Stimulated activated CD4-positive, alpha-beta T cell treated with anti-CD3 and anti-CD28 coated beads, Interleukin-4, amount 100 ng/mL, for 1 hour (primary cell): ENCODE data around the gene MESD.

Experiments
- DNase-seq: peaks from one replicate; pipeline ENCODE4 v3.0.0-alpha.2; 2020

The MESD gene

DNA sequence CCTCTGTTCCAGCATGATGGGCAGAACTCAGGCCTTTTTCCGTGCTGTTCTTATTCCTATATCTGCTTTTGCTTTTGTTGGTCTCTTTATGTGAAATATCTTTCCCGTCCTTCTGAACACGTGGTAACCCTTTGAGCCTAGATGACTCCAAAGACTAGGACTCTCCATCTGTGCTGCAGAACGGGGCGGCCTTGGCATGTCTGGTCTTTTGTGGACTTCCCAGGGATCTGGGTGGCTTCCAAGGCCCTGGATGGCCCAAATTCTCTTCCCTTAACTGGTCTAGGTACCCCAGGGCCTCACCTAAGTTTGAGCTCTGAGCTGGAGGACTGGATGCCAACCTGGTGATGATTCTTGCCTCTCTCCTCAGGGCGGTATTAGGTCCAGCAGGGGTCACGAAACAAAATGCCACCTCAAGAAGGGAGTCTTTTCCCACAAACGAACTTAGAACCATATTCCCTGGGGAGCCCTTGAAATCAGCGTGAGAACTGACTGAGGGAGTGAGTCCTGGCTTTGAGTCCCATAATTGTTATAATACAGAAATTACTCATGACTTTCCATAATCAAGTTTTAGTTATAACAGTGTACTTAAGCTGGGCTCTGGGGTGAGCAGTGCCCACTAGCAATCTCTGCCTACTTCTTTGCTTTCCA, 25.0 kb upstream of the MESD start:
- no peak for DNase-seq

DNA sequence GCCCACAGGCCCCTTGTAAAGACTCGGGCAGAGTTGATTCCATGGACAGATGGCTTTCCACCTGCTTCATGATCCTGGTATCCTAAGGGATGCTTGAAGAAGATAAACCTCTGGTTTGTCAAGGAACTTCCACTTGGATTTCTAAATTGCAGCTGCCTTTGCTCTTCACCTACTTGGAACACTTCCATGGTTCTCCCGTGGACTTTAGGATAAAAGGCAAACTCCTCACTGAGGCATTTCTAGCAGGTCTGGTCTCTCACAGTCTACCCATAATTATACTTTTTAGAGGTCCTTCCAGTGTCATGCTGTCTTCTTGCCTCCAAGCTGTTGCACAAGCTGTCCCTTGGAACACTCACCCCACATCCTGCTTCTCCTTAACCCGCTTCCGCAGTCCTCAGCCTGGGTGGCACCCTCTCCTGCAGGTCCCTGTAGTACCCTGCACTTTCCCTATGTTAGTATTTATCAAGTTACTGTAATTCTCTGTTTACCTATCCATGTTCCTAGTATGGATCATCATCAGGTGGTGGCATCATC, 23.8 kb upstream of the MESD start:
- DNase-seq = no peak

- DNase-seq = no peak
Measured at GRCh38 chr15:81012588-81012987, 23.0 kb upstream of the MESD start.

DNA sequence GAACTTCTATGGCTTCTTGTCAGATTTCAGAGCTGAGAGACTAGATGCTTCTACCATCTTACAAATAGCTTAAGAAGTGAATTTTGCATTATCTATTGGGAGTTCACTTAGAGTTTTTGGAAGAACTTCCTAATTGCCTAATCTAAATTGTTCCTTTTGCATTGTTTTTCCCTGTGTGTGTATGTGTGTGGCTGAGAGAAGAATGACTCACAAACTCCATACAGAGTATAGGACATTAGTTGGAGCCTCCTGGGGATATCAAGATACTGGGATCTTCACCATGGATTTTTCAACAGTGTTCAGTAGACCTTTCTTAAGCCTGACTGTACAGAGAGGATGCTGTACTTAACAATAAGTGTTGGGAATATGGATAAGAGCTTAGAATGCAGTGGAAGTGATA, 22.0 kb upstream of the MESD start:
- no peak for DNase-seq

DNA sequence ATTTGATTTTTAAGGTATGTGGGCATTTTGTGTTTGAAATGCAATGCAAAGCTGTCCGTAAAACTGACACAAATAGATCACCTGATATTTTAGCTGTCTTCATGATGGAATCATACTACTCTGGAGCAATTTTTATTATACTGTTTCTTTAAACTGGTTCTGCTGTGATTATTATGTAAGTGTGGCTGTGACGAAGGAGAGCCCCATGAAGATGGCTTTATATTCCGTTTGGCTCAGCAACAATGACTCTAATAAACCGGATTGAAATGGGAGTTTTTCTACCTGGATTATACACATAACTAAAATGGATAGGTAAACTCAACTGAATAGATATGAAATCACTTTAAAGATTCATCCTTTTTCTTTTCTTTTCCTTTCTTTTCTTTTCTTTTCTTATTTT, 20.5 kb upstream of the MESD start:
- DNase-seq = no peak

- no peak for DNase-seq
Measured at GRCh38 chr15:81008312-81008711, 18.7 kb upstream of the MESD start.

DNA sequence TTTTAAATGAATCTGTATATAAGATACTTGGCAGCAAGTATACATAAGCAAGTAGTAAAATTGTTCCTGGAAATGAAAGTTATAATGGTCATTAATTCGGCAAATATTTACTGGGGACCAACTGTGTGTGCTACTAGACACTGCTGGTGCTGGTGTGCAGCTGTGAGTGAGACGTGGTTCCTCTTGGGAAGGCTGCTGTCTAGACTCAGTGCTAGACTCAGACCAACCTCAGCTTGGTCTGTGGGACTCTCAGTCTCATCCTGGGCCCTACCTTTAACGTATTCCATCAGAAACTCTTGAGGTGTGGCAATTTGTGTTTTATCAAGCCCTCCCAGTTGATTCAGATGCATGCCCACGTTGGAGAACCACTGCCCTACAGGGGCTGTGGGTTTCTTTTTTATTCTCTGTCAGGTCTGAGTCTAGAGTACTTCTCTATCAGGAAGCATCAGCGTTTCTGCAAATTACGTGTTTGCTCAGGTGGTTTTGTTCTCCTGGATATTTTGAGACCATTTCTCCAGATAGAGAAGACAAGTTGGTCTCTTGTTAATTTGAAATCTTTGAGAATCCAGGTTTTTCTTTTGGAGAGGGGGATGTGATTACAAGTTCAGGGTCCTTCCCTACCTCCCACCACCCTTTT, 17.9 kb upstream of the MESD start:
- no peak for DNase-seq

- DNase-seq = no peak
Measured at GRCh38 chr15:81006124-81006523, 16.5 kb upstream of the MESD start.

DNA sequence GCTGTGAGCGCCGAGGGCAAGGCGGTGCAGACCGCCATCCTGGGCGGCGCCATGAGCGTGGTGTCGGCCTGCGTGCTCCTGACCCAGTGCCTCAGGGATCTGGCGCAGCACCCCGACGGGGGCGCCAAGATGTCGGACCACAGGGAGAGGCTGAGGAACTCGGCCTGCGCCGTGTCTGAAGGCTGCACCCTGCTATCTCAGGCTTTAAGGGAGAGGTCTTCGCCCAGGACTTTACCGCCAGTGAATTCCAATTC, 13.4 kb upstream of the MESD start:
- DNase-seq = no peak

DNA sequence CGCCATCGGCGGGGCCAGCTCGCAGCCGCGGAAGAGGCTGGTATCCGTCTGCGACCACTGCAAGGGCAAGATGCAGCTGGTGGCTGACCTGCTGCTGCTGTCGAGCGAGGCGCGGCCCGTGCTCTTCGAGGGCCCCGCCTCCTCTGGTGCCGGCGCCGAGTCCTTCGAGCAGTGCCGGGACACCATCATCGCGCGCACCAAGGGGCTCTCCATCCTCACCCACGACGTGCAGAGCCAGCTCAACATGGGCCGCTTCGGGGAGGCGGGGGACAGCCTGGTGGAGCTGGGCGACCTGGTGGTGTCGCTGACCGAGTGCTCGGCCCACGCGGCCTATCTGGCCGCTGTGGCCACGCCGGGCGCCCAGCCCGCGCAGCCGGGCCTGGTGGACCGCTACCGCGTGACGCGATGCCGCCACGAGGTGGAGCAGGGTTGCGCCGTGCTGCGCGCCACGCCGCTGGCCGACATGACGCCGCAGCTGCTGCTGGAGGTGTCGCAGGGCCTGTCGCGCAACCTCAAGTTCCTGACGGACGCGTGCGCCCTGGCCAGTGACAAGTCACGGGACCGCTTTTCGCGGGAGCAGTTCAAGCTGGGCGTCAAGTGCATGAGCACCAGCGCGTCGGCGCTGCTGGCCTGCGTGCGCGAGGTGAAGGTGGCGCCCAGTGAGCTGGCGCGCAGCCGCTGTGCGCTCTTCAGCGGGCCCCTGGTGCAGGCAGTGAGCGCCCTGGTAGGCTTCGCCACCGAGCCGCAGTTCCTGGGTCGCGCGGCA, 12.9 kb upstream of the MESD start:
- no peak for DNase-seq

- no peak for DNase-seq
Measured at GRCh38 chr15:81002009-81002330, 12.4 kb upstream of the MESD start.

DNA sequence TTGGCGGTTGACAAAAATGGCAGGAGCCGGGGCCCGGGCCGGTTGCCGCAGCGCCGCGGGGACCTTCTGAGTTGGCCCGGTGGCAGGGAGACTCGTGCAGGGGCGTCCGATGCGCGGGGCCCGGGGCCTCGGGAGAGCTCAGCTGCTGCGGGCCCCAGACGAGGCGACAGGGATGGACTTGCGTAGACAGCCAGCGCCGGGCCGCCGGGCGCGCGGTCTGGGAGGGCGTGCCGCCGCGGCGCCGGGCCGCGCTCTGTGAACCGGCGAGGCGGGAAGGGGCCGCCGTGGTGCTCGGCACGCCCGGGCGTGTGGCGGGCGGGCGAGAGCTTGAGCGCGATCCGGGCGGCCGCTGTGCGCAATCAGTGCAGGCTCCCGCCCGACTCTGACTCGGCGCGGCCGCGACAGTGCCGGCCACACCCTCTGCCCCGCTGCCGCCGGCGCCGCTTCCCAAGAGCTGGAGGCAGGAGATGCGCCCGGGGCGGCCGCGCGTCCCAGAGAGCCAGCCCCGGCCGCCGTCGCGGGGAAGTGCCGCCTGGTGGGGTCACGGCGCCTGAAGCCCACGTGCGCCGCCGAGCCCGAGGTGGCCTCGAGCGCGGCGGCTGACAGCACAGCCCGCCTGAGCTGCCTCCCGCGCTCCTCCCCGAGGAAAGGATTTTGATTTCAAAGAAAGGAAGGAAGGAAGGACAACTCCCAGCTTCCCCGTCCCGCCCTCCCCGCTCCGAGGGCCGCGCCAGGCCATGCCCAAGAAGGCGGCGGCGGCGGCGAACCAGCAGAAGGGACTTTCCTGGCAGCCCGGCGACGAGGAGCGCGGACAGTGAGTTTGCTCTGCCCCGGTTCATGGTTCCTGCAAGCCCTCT, 11.8 kb upstream of the MESD start:
- DNase-seq = peak; percentile 58

- DNase-seq = peak; percentile 80
Measured at GRCh38 chr15:81000624-81001151, 11.1 kb upstream of the MESD start, which contains the start of gene TLNRD1. Gene TLNRD1, plus strand, starts transcription at chr15:81000923. Its CDS starts 1,349 bp downstream, at chr15:81002272.

GRCh38 chr15:81000144-81000623, 10.6 kb upstream of the MESD start:
- no peak for DNase-seq

DNA sequence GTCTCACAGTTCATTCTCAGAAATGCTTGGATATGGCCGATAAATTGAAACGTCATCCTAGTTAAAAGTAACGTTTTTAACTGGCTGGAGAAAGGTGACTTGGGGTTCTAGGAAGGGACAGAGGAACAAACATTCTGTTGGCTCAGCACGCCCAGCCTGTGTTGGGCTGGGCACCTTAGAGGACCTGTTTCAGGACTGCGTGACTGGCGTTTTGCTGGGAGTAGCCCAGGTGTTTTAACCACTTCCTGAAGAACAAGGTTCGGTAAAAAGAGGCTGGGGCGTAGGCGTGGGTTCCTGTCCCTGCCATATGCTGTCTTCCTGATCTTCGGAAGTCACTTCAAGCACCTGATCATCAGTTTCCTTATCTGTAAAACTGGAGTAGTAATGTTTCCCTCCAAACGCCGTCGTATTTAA, 10.0 kb upstream of the MESD start:
- peak; percentile 54 for DNase-seq

GRCh38 chr15:80998251-80998650, 8.6 kb upstream of the MESD start:
- no peak for DNase-seq

DNA sequence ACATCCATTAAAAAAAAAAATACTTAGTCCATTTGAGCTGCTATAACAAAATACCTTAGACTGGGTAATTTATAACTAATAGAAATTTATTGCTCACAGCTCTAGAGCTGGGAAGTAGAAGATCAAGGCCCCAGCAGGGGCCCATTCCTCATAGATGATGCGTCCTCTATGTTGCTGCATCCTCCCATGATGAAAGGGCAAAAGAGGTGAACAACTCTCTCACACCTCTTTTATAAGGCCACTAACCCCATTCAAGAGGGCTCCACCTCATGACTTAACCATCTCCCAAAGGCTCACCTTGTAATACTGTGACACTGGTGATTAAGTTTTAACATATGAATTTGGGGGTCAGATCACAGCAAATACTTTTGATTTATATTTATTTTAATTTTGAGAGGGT, 8.1 kb upstream of the MESD start:
- no peak for DNase-seq

- DNase-seq = no peak
Measured at GRCh38 chr15:80996247-80996646, 6.6 kb upstream of the MESD start.

- no peak for DNase-seq
Measured at GRCh38 chr15:80992441-80992840, 2.8 kb upstream of the MESD start.

- no peak for DNase-seq
Measured at GRCh38 chr15:80992006-80992405, 2.4 kb upstream of the MESD start.

DNA sequence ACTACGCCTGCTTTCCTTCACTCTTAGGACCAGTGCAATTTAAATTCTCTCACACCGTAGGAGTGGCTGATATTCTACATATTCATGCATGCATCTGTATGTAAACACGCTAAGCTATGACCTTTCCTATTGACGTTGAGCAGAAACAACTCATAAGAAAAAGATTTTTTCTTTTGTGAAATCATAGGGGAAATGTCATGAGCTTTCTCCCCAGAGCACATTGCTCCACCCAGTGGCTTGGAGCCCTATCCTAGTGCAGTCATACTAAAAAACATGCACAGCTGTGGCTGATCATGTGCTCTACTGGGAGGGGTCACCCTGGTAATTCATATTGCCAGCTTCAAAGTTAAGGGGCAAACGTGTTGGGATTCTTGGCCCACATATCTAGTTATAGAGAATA, 1.8 kb upstream of the MESD start:
- no peak for DNase-seq

DNA sequence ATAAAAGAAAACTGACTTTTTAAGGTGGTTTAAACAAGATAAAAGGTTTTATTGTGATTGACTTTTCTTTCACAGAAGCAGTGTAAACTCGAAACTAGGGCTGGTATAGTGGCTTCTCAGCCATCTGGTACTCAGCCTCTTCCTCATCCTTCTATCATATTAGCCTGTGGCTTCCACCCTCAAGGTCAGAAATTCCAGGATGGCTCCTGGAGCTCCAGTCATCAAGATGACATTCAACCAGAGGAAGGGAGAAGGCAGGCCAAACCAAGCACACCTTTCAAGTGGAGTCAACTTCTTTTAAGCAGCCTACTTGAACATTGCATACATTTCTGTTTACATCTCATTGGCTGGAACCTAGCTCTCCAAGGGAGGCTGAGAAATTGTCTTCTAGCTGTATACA, 1.3 kb upstream of the MESD start:
- no peak for DNase-seq

DNA sequence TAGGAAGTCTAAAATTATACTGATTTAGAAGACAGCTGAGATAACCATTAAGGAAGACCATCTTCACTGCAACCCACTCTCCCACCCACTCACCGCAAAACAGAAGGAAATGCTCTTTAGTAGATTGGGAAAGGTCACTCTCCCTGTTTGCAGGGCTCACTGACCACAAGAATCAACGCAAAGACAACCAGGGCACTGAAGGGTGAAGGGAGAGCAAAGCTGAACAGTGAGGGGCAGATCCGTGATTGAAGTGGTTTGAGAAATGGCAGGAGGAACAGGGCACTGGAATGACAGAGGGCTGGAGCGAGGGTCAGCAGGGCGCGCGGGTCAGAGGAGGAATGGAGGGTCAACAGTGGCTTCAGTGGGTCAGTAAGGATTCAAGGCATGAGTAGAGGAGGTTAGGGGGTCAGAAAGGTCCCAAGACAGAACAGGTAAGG, 520 bp downstream of the MESD start:
- DNase-seq = no peak
